ENCODE measurements around the gene PAM16.
"Not testable (repeated sequence)": the region's sequence is repeated elsewhere in the genome, so short reads cannot be mapped to it uniquely, and the experiment has no call there.

Gene PAM16

DNA sequence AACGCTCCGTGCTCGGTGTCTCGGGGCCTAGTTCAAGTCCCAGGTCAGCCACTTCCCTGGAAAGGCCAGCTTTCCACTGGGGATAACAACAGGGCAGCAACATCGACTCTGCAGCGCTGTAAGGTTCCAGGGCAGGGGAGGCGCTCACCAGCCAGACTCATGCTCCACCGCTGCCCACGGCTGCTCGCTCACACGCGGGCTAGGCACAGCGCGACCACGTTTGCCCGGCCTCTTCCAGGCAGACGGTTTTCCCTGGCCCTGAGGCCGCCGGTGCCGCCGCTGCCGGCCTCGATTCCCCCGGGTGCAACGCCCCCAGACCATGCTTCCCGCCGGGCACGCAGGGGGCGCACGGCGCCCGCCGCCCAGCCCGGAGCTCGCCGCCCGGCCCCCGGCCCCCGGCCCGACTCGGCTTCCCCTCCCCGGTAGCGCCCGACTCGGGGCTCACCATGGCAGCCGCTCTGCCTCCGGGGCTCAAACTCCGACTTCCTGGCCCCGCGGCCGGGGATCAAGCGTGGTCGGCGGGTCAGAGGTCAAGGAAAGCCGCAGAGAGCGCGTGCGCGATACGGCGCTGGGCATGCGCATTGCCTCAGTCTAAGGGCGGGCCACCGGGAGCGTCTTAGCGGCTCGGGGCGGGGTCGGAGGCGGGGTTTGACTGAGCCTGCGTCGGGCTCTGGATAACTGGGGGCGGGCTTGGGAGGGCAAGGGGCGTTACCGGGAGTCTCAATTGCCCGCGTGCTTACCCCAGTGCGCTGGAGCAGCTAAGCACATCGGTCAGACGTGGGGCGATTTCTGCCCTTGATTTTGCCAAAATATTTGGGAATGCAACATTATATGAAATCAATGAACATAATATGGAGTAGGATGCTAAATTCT lies at the start of gene PAM16:
PAM16 (minus strand) TSS at position 535 of the 873 bp plus-strand sequence; CDS start at position 448, 87 bp downstream.
- in situ Hi-C loops (cut with MboI; ENCODE audit: low sequenced_read_pairs): no loop called here

DNA sequence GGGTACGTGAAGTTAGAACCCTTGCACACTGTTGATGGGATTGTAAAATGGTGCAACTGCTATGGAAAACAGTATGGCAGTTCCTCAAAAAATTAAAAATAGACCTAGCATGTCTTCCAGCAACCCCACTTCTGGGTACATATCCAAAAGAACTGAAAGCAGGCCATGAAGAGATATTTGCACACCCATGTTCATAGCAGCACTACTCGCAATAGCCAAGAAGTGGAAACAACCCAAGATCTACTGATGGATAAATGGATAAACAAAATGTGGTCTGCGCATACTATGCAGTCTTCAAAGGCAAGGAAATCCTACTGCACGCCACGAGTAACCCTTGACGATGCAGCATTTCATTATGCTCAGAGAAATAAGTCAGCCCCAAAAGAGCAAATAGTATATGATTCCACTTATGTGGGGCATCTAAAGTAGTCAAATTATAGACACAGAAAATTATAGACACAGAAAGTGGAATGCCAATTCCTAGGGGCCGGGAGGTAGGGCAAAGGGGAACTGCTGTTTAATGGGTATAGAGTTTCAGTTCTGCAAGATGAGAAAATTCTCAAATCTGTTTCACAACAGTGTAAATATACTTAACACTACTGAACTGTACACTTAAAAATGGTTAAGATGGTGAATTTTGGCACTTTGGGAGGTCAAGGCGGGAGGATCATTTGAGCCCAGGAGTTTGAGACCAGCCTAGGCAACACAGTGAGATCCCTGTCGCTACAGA lies 48.0 kb upstream of the PAM16 start:
- in situ Hi-C loops (cut with MboI; ENCODE audit: low sequenced_read_pairs): no loop called here

DNA sequence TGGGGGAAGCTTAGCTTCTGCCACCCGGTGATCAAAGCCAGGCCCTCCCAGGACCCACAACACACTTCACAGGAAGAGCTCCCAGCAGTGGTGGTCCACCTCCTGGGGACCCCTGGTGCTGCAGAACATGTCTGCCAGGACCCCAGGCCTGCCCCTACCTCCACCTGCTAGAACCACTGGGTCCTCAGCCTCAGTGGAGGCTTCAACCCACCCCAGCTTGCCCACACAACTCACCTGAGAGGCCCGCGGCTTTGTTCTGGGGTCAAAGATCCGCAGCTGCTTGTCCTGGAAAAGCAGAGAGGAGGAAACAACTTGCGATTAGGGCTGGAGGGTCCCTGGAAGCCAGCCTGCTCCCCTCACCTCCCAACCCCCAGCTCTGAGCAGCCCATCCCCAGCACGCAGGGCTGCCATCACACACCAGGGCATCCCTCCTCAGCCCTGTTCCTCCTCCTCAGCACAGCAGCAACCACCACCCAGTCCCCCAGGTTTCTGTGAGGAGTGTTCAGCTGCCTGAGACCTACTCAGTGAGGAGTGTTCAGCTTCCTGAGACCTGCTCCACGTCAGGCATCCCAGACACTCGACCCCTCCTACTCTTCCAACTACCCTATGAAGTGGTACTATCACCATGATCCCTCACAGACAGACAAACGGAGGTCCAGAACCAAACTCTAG lies 44.1 kb upstream of the PAM16 start:
- in situ Hi-C loops (cut with MboI; ENCODE audit: low sequenced_read_pairs): no loop called here

DNA sequence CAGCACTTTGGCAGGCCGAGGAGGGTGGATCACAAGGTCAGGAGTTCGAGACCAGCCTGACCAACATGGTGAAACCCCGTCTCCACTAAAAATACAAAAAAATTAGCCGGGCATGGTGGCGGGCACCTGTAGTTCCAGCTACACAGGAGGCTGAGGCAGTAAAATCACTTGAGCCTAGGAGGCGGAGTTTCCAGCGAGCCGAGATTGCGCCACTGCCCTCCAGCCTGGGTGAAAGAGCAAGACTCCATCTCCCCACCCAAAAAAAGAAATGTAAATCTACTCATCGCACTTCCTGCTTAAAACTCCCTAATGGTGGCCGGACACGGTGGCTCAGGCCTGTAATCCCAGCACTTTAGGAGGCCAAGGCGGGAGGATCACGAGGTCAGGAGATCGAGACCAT lies 42.7 kb upstream of the PAM16 start:
- in situ Hi-C loops (cut with MboI; ENCODE audit: low sequenced_read_pairs): not testable (repeated sequence)

DNA sequence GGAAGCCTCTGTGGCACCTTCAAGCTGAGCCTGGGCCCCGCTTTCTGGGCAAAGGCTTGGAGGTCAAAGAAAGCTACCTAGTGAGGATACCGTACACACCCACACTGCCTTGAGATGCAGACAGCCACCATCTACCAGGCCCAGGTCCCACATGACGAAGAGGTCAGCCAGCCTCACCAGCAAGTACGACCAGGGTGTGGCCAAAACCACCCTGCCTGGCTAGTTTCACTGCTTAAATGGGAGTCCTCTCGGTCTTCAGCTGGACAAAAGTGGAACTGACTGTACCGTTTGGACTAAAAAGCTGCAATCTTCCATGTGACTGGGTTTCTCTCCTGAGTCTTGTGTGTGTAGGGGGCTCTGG lies 42.1 kb upstream of the PAM16 start:
- in situ Hi-C loops (cut with MboI; ENCODE audit: low sequenced_read_pairs): no loop called here

DNA sequence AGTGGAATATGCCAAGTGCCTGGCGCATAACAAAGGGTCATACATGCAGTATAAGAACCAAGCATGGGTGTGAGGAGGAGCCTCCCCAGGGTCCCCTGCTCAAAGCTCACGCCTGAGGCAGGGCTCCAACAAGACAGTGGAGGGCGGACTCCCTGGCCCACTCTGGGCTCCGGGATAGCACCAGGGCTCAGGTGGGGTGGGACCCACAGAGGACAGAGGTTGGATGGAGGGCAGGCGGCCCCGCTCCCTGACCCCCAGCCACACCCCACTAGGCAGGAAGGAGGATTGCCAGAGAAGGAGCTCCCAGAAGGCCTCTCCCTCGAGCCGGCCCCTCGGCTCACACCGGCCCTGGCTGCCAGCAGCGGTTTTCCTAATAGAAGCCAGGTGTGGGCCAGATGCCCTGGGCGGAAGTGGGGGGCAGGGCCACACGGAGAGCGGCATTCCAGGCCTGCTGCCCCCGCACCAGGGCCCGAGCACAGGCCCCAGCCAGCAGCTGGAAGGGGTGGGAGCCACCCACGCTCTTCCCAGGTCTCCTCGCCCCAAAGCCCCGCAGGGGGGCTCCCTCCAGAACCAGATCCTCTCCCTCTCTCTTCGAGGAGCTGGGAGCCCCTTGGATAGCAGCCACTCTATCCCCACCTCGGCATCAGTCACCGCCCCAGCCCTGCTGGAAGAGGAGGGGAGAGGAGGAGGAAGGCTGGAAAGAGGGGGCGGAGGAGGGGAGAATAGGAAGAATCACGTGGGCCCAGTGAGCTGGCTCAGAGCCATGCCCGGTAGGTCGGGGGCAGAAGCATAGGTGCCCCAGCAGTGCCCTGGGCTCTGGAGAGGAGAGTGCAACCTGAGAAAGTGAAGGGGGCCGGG lies 41.5 kb upstream of the PAM16 start:
- in situ Hi-C loops (cut with MboI; ENCODE audit: low sequenced_read_pairs): no loop called here

DNA sequence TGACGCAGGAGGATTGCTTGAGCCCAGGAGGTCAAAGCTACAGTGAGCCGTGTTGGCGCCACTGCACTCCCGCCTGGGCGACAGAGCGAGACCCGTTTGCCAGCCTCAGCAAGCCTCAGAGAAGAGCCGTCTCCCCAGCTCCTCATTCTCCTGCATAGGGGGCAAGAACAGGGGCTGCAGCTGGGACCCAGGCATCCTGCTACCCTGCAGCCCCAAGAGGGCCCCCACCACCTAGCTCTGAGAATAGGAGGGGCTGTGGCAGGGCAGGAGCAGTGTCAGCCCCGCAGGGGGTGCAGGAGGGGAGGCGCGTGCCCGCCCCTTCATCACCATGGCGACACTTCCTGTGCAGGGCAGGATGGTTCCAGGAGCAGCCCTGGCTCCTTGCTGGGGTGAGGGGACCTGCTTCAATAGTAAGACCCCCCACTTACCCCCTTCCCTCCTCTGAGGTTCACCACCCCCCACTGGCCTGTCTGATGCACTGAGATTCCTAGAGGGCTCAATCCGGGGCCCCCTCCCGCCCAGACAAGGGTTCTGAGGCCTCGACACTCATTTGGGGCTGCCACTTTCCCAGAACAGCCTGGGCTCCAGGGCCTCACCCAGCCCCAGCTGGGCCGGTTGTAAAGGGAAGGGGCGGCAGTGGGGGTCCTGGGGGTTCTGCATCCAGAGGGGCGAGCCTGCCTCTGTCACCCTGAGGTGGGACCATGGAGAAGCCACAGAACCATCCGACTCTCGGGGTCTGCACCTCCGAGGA lies 40.7 kb upstream of the PAM16 start:
- in situ Hi-C loops (cut with MboI; ENCODE audit: low sequenced_read_pairs): no loop called here

DNA sequence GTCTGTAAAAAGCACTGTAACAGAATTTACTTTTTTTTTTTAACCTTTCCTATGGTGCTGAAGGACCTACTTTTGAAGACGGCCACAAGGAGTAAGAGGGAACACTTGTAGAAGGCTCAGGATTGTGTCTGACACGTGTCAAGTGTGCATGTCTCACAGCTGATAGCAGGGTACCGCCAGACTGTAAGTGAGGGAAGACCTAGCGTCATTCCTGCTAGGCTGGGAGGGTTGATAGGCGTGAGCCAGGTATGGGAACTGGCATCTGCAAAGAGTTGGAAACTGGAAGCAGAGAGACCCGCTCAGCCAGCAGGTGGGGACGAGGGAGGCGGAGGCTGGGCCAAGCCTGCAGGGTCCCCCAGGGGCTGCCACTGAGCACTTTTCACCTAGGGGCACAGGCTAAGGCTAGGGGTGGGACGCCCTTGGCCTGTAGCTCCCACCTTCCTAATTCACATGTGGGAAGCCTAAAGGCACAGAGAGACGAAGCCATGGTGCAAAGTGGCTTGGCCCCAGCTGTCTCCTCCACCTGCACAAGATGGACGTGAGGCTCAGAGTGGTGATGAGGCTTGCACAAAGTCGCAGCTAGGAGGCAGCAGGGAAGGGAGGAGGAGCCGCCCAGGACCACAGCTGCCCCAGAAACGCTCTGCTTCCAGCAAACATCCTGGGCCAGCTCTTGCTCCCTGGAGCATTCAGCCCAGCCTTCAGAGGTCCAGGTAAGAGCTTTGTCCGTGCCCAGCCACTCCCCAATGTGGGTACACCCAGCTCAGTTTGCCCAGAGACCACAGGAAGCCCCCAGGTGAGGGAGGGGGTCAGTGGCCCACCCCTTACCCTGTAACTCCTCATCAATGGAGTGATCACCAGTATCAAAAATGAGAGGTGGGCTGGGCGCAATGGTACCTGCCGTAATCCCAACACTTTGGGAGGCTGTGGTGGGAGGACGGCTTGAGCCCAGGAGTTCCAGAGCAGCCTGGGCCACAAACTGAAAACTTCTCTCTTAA lies 39.4 kb upstream of the PAM16 start:
- in situ Hi-C loops (cut with MboI; ENCODE audit: low sequenced_read_pairs): no loop called here

DNA sequence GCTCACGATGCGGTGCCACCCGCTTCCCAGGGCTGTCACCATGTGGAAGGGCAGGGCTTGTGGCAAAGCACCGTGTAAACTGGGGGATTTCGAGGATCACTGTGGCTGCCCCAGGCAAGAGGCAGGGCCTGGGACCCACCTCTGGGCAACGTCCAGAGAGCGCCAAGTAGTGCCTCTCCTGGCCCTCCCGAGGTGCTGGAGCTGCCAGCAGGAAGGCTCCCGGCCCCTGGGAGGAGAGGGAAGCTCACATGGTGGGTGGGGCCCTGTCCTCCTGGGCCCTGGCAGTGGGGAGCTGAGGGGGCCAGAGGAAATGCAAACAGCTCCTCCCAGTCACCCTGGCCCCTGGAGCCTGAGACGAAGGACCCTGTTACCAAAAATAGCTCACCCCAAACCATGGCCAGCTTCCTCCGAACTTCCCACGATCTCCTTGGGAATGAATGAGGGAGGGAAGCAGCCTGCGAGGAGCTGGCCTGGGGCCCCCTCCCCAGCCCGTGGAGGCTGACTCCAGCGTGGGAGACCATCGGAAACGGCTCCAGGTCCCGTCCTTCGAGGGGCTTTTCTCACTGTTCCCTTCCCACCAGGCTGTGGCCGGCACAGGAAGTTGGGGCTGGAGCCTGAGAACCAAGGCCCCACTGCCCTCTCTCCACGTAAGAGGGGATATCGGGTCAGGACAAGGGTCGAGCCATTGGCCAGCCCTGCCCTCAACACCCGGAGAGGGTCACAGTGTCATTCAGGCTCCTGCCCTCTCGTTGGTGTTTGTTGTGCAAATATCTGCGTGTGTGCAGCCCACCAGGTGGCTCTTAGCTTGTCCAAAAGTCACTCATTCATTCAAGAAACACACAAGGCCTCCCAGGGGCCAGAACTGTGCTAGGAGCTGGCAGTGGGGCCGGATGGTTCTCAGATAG lies 38.2 kb upstream of the PAM16 start:
- in situ Hi-C loops (cut with MboI; ENCODE audit: low sequenced_read_pairs): no loop called here

DNA sequence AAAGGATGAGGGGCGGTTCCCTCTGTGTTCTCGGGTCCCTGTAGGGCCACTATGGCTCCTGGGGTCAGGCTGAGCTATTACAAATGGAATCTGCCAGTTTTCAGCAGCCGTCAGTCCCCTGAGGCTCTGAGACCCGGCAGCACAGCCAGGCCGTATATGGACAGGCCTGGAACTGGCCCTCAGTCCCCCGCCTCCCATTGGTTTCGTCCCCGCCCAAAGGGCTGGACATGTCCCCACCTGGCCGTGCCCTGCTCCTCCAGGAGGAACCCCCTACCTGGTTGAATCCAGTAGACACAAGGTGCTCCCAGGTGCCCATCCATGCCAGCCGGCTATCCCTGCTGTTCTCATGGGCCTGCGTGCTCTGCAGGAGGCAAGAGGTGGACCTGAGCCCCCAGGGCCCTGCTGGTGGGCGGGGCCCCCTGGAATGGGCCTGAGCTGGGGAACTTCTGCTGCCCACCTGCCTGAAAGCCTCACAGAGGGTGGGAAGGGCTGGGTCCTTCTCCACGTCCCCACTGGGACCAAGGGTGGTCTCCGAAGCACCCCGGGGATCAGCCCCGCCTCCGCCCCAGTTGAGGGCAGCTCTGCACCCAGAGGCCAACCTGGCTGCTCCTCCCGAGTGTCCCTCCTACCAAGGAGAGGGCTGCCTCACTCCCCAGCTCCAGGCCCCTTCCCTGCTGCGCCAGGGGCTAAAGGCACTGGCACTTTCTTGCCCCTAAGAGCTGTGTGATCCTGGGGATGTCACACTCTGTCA lies 37.3 kb upstream of the PAM16 start:
- in situ Hi-C loops (cut with MboI; ENCODE audit: low sequenced_read_pairs): no loop called here

DNA sequence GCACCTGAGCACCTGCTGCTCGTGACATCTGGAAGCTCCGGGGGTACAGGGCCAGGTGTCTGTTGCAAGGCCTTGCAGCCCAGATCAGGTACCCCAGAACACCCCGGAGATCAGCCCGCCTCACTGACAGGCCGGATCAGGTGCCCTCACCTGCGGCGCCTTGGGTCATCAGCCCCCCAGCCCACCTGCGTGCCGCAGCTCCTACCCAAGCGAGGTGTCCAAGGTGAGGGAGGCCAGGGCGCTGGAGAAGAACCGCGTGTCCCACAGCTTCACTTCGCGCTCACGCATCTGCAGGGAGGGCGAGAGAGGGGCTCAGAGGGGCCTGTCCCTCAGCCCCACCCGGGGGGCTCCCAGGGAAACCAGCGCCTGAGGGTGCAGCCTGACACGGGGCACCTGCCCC lies 36.7 kb upstream of the PAM16 start:
- in situ Hi-C loops (cut with MboI; ENCODE audit: low sequenced_read_pairs): no loop called here

DNA sequence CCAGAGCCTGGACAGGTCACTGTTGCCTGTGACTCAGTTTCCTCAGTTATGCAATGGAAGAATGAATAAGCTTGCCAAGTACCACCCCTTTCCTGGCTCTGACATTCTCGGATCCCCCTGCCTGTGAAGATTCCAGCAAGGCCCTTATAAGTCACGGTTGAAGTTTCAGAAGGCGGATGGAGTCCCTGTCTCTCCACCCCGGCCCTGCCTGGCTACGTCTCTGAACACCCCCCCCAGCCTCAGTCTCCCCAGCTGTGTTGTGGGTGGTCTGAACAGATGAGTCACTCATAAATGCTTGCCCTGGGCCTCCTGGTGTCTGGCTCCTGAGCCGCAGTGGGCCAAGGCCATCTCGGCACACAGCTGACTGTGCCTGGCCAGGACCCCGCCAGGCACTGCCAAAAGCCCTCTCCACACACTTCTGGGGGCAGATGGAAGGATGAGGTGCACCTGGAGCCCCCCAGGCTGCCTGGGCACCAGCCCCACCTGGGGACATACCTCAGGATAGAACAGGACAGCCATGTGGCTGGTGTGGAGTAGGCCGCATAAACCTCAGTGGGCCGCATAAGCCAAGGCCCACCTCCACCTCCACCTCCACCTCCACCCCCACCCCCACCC lies 35.9 kb upstream of the PAM16 start:
- in situ Hi-C loops (cut with MboI; ENCODE audit: low sequenced_read_pairs): no loop called here

DNA sequence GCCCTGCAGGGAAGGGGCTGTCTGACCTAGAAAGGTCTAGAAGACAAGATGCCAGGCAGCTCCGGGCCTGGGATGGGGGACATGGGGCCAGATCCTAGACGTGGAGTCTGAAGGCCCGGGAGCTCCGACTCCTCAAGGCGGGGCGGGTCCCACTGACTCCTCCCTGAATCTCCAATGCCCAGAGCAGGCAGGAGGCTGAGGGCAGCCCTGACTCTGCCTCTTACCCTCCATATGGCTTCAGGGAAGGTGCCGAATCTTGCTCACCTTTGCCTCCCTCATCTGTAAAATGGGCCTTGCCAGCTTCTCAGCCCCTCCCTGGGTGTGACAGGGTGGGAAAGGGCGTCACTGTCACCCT lies 35.3 kb upstream of the PAM16 start:
- in situ Hi-C loops (cut with MboI; ENCODE audit: low sequenced_read_pairs): no loop called here

DNA sequence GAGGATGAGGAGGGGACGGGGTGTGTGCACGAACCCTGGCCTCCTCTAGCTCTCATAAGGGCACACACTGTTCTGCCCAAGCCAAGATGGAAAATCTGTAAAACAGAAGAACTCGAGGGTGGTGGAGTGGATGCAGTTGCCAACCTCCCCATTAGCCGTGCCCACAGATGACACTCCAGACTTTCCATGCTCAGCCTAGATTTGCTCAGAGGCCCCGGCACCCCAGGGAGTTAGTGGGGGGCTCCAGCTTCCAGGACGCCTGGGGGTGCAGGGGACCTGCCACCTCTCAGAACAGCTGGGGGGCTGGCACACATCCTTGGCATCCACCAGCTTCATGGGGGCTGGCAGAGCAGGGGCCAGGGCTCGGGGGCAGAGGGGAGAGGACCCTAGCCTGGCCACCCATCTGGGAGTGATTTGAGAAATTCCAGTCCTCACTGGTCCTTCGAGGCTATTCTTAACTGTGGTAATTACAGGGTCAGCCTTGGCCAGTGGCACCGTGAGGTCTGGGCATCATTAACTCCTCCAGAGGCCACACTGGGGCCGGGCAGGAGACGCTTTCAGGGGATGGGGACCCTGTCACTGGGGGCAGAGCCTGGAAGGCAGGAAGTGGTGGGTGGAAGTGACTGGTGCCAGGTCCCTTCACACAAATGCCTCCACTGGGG lies 34.8 kb upstream of the PAM16 start:
- in situ Hi-C loops (cut with MboI; ENCODE audit: low sequenced_read_pairs): no loop called here

DNA sequence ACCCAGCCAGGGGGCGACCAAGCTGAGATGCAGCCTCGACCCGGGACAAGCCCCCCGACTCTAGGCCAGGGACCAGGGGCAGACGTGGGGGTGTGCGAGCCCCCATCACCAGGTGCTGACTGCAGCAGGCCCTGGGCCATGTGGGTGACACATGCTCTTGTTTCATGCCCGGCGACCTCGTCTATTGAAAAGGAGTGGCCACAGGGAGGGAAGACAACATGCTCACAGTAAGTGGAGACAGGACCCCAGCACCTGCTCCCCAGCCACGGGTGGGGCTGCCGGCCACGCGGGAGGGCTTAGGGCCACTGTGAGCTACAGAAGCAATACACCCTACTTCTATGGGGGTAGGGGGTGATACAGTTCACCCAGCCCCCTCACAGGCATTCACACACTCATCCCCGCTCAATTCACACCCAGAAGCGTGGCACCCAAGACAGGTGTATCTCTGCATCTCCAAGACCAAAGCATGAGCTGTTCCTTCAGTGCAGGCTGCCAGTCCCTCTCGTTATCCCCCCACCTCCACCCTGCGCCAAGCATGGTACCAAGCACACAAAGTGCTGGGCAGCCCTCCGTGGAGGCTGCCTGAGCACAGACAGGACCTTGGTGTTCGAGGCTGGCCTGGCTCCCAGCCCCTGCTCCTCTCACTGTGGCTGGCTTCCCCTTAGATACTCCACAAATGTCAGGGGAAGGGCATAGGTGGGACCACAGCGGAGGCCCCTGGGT lies 34.1 kb upstream of the PAM16 start:
- in situ Hi-C loops (cut with MboI; ENCODE audit: low sequenced_read_pairs): no loop called here

DNA sequence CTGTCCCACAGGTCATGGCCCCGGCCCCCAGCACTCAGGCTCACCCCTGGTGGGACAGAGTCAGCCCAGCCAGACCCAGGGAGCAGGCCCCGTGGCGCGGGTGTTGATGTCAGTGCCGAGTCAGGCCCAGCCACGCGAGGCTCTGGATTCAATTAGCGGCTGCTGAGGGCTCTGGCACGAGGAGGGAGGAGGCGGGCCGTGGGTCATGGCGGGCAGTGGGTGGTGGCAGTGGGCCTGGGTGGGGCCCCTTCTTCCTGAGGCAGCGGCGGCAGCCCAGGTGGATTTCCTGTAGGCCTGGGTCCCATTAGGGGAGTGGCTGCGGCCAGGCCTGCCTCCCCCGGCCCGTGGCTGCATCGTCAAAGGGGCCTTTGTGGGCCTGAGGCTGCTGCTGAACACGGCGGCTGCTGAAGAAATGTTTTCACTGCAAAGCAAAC lies 33.4 kb upstream of the PAM16 start:
- in situ Hi-C loops (cut with MboI; ENCODE audit: low sequenced_read_pairs): no loop called here
